K562 treated with DMSO at 1 percent for 12 hours (cell line): ENCODE measurements around the gene C22orf15. TPM values are rescaled to one million over a fixed set of nuclear protein-coding genes. Genes with fewer than 3 reads are reported as not detected.

Source experiments
- total RNA-seq: library from RNA; unstranded; fragments of 300-600 nt; gene quantifications from 2 replicates; pipeline ENCODE4 v1.2.3, GENCODE V29; 2022; ENCODE audit not compliant: insufficient read depth

The C22orf15 gene
- not detected in 2 replicates for total RNA-seq

GRCh38 chr22:23762842-23763578 lies at the start of gene C22orf15:
Gene C22orf15, plus strand, starts transcription at chr22:23762990. Its CDS starts 317 bp downstream, at chr22:23763307.

GRCh38 chr22:23750714-23751440 lies 11.9 kb upstream of the C22orf15 start, which contains the start of gene ZNF70:
Gene ZNF70, minus strand, starts transcription at chr22:23751112. Its CDS starts 5,972 bp downstream, at chr22:23745140.

GRCh38 chr22:23754220-23754919 lies 8.4 kb upstream of the C22orf15 start, which contains the start of gene VPREB3:
Gene VPREB3, minus strand, starts transcription at chr22:23754425. Its CDS starts 62 bp downstream, at chr22:23754363.

GRCh38 chr22:23767673-23768548 lies 5.1 kb downstream of the C22orf15 start, which contains the start of gene CHCHD10:
Gene CHCHD10, minus strand, starts transcription at chr22:23767972. Its CDS starts 98 bp downstream, at chr22:23767874.

GRCh38 chr22:23772649-23773473 lies 10.1 kb downstream of the C22orf15 start, which contains the start of gene MMP11:
Gene MMP11, plus strand, starts transcription at chr22:23772849. Its CDS starts 22 bp downstream, at chr22:23772871.

GRCh38 chr22:23786752-23787599 lies 24.2 kb downstream of the C22orf15 start, which contains the start of gene SMARCB1:
Gene SMARCB1, plus strand, starts transcription at chr22:23786966. Its CDS starts 204 bp downstream, at chr22:23787170.

Other genes starting within 250 kb of the C22orf15 start
- gene IGLL1, start 182.7 kb upstream of the C22orf15 start, total RNA-seq: not detected in 2 replicates
- not detected in 2 replicates for gene DRICH1, start 130.7 kb upstream of the C22orf15 start, total RNA-seq
- gene RGL4, start 72.0 kb upstream of the C22orf15 start, total RNA-seq: not detected in 2 replicates
- gene ZNF70, start 11.9 kb upstream of the C22orf15 start, total RNA-seq: 0.59 and 1.9 TPM in 2 replicates
- not detected in 2 replicates for gene VPREB3, start 8.6 kb upstream of the C22orf15 start, total RNA-seq
- 110 and 118 TPM in 2 replicates for gene CHCHD10, start 5.0 kb downstream of the C22orf15 start, total RNA-seq
- 0.96 and 2.1 TPM in 2 replicates for gene MMP11, start 9.9 kb downstream of the C22orf15 start, total RNA-seq
- gene SMARCB1, start 24.0 kb downstream of the C22orf15 start, total RNA-seq: 92.3 and 98.6 TPM in 2 replicates
- gene DERL3, start 76.0 kb downstream of the C22orf15 start, total RNA-seq: 2.2 and 4.6 TPM in 2 replicates
- 2.6 and 4.8 TPM in 2 replicates for gene SLC2A11, start 94.9 kb downstream of the C22orf15 start, total RNA-seq
- 256 and 335 TPM in 2 replicates for gene MIF, start 131.4 kb downstream of the C22orf15 start, total RNA-seq
- not detected in 2 replicates for gene GSTT2B, start 198.2 kb downstream of the C22orf15 start, total RNA-seq
- 0.83 TPM in 1 of 2 replicates, not detected in the other for gene DDTL, start 203.9 kb downstream of the C22orf15 start, total RNA-seq
- gene DDT, start 211.5 kb downstream of the C22orf15 start, total RNA-seq: 93.7 and 94.8 TPM in 2 replicates
- not detected in 2 replicates for gene GSTT2, start 217.1 kb downstream of the C22orf15 start, total RNA-seq
- gene GSTT4, start 242.5 kb downstream of the C22orf15 start, total RNA-seq: not detected in 2 replicates
- gene CABIN1, start 248.3 kb downstream of the C22orf15 start, total RNA-seq: 24.8 and 47.4 TPM in 2 replicates